ENCODE data around the gene TRIM50.

- TF ChIP-seq CTCF (conservative IDR thresholded peaks at IDR 0.05; ENCODE audit: low read depth, low read length), result no peak
- no peak for TF ChIP-seq EZH2 (IDR thresholded peaks at IDR 0.05; ENCODE audit: low read length, unreplicated experiment)
- no peak for TF ChIP-seq EZH2phosphoT487 (IDR thresholded peaks at IDR 0.05; ENCODE audit: borderline replicate concordance, low read length)
Measured at GRCh38 chr7:73351447-73352167, 23.7 kb upstream of the TRIM50 start.

Measured in PC-3 (cell line).